CD14-positive monocyte (primary cell): ENCODE measurements around the gene NPHS2. TPM values are rescaled to one million over a fixed set of nuclear protein-coding genes. Genes with fewer than 3 reads are reported as not detected.

Experiments
- DNase-seq, 3 donors: peaks; one replicate each; pipeline ENCODE4 v3.0.0-alpha.2; 2011 to 2022
- H2AFZ ChIP-seq: 2 replicates; pipeline ENCODE4 v1.6.0; 2012; ENCODE audit warnings: mild to moderate bottlenecking, low read depth, low read length, inconsistent platforms; ENCODE audit not compliant: insufficient read depth, poor library complexity, severe bottlenecking
- H3K27ac ChIP-seq, 2 donors: 1 replicate in 1 of 2; 2 replicates in 1 of 2; pipeline ENCODE4 v1.5.1; 2012 to 2013; ENCODE audit warnings: low read length in 2 of 2, control low read depth in 1 of 2, inconsistent platforms in 1 of 2, low read depth in 1 of 2, mild to moderate bottlenecking in 1 of 2
- H3K27me3 ChIP-seq, 2 donors: one replicate each; pipeline versions ENCODE4 v1.6.0 to v1.6.1; 2011 to 2013; ENCODE audit warnings: low read length in 2 of 2; ENCODE audit not compliant: control insufficient read depth in 2 of 2, insufficient read depth in 2 of 2
- H3K36me3 ChIP-seq, 2 donors: replicated peaks in 1 of 2; 1 replicate in 1 of 2; 2 replicates in 1 of 2; pipeline versions ENCODE4 v1.5.1 to v1.6.1; 2012 to 2013; ENCODE audit warnings: low read length in 2 of 2, control low read depth in 1 of 2, inconsistent platforms in 1 of 2, mild to moderate bottlenecking in 1 of 2; ENCODE audit not compliant: insufficient read depth in 2 of 2, control insufficient read depth in 1 of 2
- H3K4me1 ChIP-seq, 2 donors: 1 replicate in 1 of 2; 2 replicates in 1 of 2; pipeline versions ENCODE4 v1.5.1 to v1.6.1; 2012 to 2013; ENCODE audit warnings: low read length in 2 of 2, control low read depth in 1 of 2, inconsistent platforms in 1 of 2, mild to moderate bottlenecking in 1 of 2, moderate library complexity in 1 of 2; ENCODE audit not compliant: insufficient read depth in 2 of 2, control insufficient read depth in 1 of 2
- H3K4me2 ChIP-seq: replicated peaks from 2 replicates; pipeline ENCODE3; 2012; ENCODE audit warnings: low read length, moderate library complexity, mild to moderate bottlenecking; ENCODE audit not compliant: poor library complexity, severe bottlenecking; ENCODE audit errors: extremely low read depth
- H3K4me3 ChIP-seq, 3 experiments: fragments of 200-600 bp in 1 of 3; sonication (generic) in 1 of 3; replicated peaks in 1 of 3; 1 replicate in 2 of 3; 2 replicates in 1 of 3; pipeline ENCODE4 v1.5.1; 2011 to 2013; ENCODE audit warnings: low read length in 3 of 3, mild to moderate bottlenecking in 3 of 3, control low read depth in 2 of 3, low read depth in 2 of 3, inconsistent platforms in 1 of 3, moderate library complexity in 1 of 3
- H3K79me2 ChIP-seq: 2 replicates; pipeline ENCODE4 v1.6.0; 2012; ENCODE audit warnings: mild to moderate bottlenecking, control low read depth, inconsistent platforms, low read length, moderate library complexity; ENCODE audit not compliant: insufficient read depth
- H3K9ac ChIP-seq: 2 replicates; pipeline ENCODE4 v1.6.0; 2017; ENCODE audit warnings: low read length, mild to moderate bottlenecking; ENCODE audit not compliant: insufficient read depth, poor library complexity, severe bottlenecking
- H3K9me3 ChIP-seq, 2 donors: replicated peaks in 1 of 2; 1 replicate in 1 of 2; 2 replicates in 1 of 2; pipeline versions ENCODE4 v1.5.1 to v1.6.1; 2012 to 2013; ENCODE audit warnings: low read length in 2 of 2, control low read depth in 1 of 2; ENCODE audit not compliant: control insufficient read depth in 1 of 2, insufficient read depth in 1 of 2
- H4K20me1 ChIP-seq: 2 replicates; pipeline ENCODE4 v1.6.0; 2012; ENCODE audit warnings: mild to moderate bottlenecking, low read length, control low read depth, moderate library complexity; ENCODE audit not compliant: insufficient read depth
- H3K27ac Mint-ChIP-seq, 7 donors: one replicate each; pipeline ENCODE4 v1.8.0; 2020; ENCODE audit warnings: mild to moderate bottlenecking in 7 of 7, mixed read lengths in 7 of 7, moderate library complexity in 6 of 7, inconsistent platforms in 2 of 7
- H3K27me3 Mint-ChIP-seq, 3 donors: one replicate each; pipeline ENCODE4 v1.8.0; 2021 to 2022; ENCODE audit warnings: low read depth in 3 of 3, mild to moderate bottlenecking in 3 of 3, mixed read lengths in 3 of 3, moderate library complexity in 3 of 3, inconsistent platforms in 1 of 3
- H3K36me3 Mint-ChIP-seq, 2 donors: one replicate each; pipeline ENCODE4 v1.8.0; 2020; ENCODE audit warnings: mixed read lengths in 2 of 2, inconsistent platforms in 1 of 2, mild to moderate bottlenecking in 1 of 2
- H3K4me1 Mint-ChIP-seq: one replicate; pipeline ENCODE4 v1.8.0; 2020; ENCODE audit warnings: mild to moderate bottlenecking, mixed read lengths
- H3K4me3 Mint-ChIP-seq, 2 donors: one replicate each; pipeline ENCODE4 v1.8.0; 2020; ENCODE audit warnings: mild to moderate bottlenecking in 2 of 2, mixed read lengths in 2 of 2, moderate library complexity in 1 of 2
- H3K9me3 Mint-ChIP-seq, 7 donors: one replicate each; pipeline ENCODE4 v1.8.0; 2020 to 2022; ENCODE audit warnings: mixed read lengths in 7 of 7, mild to moderate bottlenecking in 6 of 7, moderate library complexity in 6 of 7, inconsistent platforms in 2 of 7
- CTCF ChIP-seq: fragments of 200-600 bp; IDR thresholded peaks from one replicate; pipeline ENCODE4 v1.8.0; 2022; ENCODE audit warnings: antibody characterized with exemption, mild to moderate bottlenecking
- WGBS: methylation state at CpG from one replicate; pipeline ENCODE4 v1.1.5; 2013; ENCODE audit warnings: missing lambda C conversion rate; ENCODE audit not compliant: insufficient coverage; 5-methylcytosine and 5-hydroxymethylcytosine counted together
- intact Hi-C, 2 donors: fragments of 100-400 bp; cut with micrococcal nuclease; formaldehyde crosslinking; loops; one replicate each; pipeline versions ENCODE4 v1.15.0 to v1.15.1; 2023
- polyA plus RNA-seq, 3 donors: library from polyadenylated mRNA; depleted of rRNA in 1 of 3; unstranded in 2 of 3; stranded (reverse) in 1 of 3; fragments of 300-500 nt in 2 of 3; fragments of >200 nt in 1 of 3; fragmentation: Illumina TruSeq in 2 of 3; gene quantifications; 1 replicate in 2 of 3; 2 replicates in 1 of 3; pipeline ENCODE4 v1.2.3, GENCODE V29; 2012 to 2021

NPHS2 gene
- polyA plus RNA-seq, 3 donors, result not detected

- no peak for DNase-seq
- Mint-ChIP-seq H3K9me3 (peaks cover 0 to 6% (median 0%) of the 10 kb centered on the region in 7 donors), H3K4me1 (no peaks in the 10 kb centered on the region), H3K27ac (peak overlapping the region in 1 of 7 donors; percentile 12), H3K27me3 (peaks cover 3 to 5% (median 4%) of the 10 kb centered on the region in 3 donors), H3K36me3 (no peaks in the 10 kb centered on the region), H3K4me3 (no peak overlapping the region)
- Histone ChIP-seq H3K36me3 (no peaks in the 10 kb centered on the region), H3K27ac (no peak overlapping the region), H3K27me3 (no peaks in the 10 kb centered on the region), H3K4me1 (no peaks in the 10 kb centered on the region), H3K4me2 (no peak overlapping the region), H3K9ac (no peak overlapping the region), H3K79me2 (no peaks in the 10 kb centered on the region), H3K4me3 (no peak overlapping the region), H3K9me3 (no peaks in the 10 kb centered on the region), H4K20me1 (no peaks in the 10 kb centered on the region), H2AFZ (no peak overlapping the region)
- intact Hi-C loops, result no loop called here
- 90% methylated on average over 5 of the region's 9 CpGs for WGBS
- no peak for TF ChIP-seq CTCF
Observed at GRCh38 chr1:179550746-179551682, 24.7 kb downstream of the NPHS2 start.

DNA sequence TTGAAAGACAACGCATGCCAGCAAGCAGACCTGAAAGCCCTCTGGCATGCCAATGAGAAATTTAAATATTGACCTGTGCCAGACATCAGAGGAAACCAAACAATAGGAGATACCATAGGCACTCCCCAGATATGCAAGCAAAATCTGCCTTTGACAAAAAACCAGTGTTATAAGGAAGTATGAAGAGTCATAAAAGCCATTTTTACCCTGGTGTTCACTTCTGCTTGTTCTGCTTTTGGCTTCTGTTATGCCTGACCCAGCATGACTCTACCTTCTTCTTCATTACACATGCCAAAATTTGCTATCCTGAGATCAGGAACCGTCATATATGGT lies 26.4 kb downstream of the NPHS2 start:
- Histone ChIP-seq H3K4me3 (no peak overlapping the region), H3K9ac (no peak overlapping the region), H3K27me3 (no peaks in the 10 kb centered on the region), H3K36me3 (no peaks in the 10 kb centered on the region), H4K20me1 (no peaks in the 10 kb centered on the region), H3K79me2 (no peaks in the 10 kb centered on the region), H2AFZ (no peak overlapping the region), H3K4me1 (no peaks in the 10 kb centered on the region), H3K27ac (no peak overlapping the region), H3K9me3 (no peaks in the 10 kb centered on the region), H3K4me2 (no peak overlapping the region)
- no peak for DNase-seq
- Mint-ChIP-seq H3K27me3 (peaks cover 2 to 5% (median 3%) of the 10 kb centered on the region in 3 donors), H3K9me3 (peaks cover 0 to 3% (median 0%) of the 10 kb centered on the region in 7 donors), H3K4me1 (no peaks in the 10 kb centered on the region), H3K4me3 (no peak overlapping the region), H3K36me3 (no peaks in the 10 kb centered on the region), H3K27ac (no peak overlapping the region)
- 100% methylated on average over 1 of the region's 2 CpGs for WGBS
- TF ChIP-seq CTCF, result no peak
- intact Hi-C loops, result no loop called here
